Cardiac fibroblast (primary cell): Measurements from ENCODE around the gene ESRRA.

ENCODE experiments used
- DNase-seq, 2 donors: peaks; one replicate each; pipeline versions ENCODE4 v3.0.0 to v3.0.0-alpha.2; 2010; ENCODE audit warnings: low read depth in 2 of 2
- H3K4me3 ChIP-seq, 2 donors: replicated peaks in 1 of 2; 1 replicate in 1 of 2; 2 replicates in 1 of 2; pipeline ENCODE4 v1.5.1; 2011; ENCODE audit warnings: low read depth in 2 of 2, low read length in 2 of 2, mild to moderate bottlenecking in 2 of 2, moderate library complexity in 1 of 2
- CTCF ChIP-seq: IDR thresholded peaks from one replicate; pipeline ENCODE4 v1.5.1; 2011; ENCODE audit warnings: low read depth, mild to moderate bottlenecking, low read length, inconsistent platforms

Gene ESRRA

GRCh38 chr11:64360448-64360921 is 55.2 kb downstream of the ESRRA start:
- TF ChIP-seq CTCF, result no peak
- no peak for DNase-seq
- no peak overlapping the region for H3K4me3 ChIP-seq

- no peak overlapping the region for H3K4me3 ChIP-seq
- no peak for DNase-seq
- no peak for TF ChIP-seq CTCF
Measured at GRCh38 chr11:64361659-64362058, 56.3 kb downstream of the ESRRA start.

GRCh38 chr11:64362339-64362738 is 57.0 kb downstream of the ESRRA start:
- no peak for TF ChIP-seq CTCF
- no peak for DNase-seq
- no peak overlapping the region for H3K4me3 ChIP-seq

GRCh38 chr11:64364435-64364834 is 59.1 kb downstream of the ESRRA start:
- TF ChIP-seq CTCF, result no peak
- H3K4me3 ChIP-seq, result no peak overlapping the region
- DNase-seq, result no peak

GRCh38 chr11:64364911-64365310 is 59.6 kb downstream of the ESRRA start:
- no peak for DNase-seq
- no peak overlapping the region for H3K4me3 ChIP-seq
- no peak for TF ChIP-seq CTCF
